OCI-LY1 (cell line): ENCODE data around the gene TOMM20.

ENCODE experiments used
- H2AFZ ChIP-seq: fragments of 200-600 bp; sonication (generic), shearing (Covaris generic); 2 replicates; pipeline ENCODE4 v1.6.0; 2014; ENCODE audit warnings: antibody characterized with exemption, mild to moderate bottlenecking, low read length
- H3F3A ChIP-seq: fragments of 200-600 bp; sonication (generic), shearing (Covaris generic); 2 replicates; pipeline ENCODE4 v1.6.0; 2014; ENCODE audit warnings: mild to moderate bottlenecking, antibody characterized with exemption, low read length, moderate library complexity; ENCODE audit not compliant: insufficient read depth
- H3K27ac ChIP-seq: fragments of 200-600 bp; sonication (generic); 2 replicates; pipeline ENCODE4 v1.5.1; 2014; ENCODE audit warnings: low read length, mixed run types, mild to moderate bottlenecking, low read depth; ENCODE audit not compliant: poor library complexity, severe bottlenecking
- H3K27me3 ChIP-seq: fragments of 200-600 bp; sonication (generic); 2 replicates; pipeline ENCODE4 v1.6.0; 2014; ENCODE audit warnings: antibody characterized with exemption, mild to moderate bottlenecking, low read length, moderate library complexity; ENCODE audit not compliant: insufficient read depth
- H3K36me3 ChIP-seq: fragments of 200-600 bp; sonication (generic); 2 replicates; pipeline ENCODE4 v1.6.1; 2014; ENCODE audit warnings: mild to moderate bottlenecking, antibody characterized with exemption, low read length, moderate library complexity, mixed read lengths; ENCODE audit not compliant: insufficient read depth
- H3K4me1 ChIP-seq: fragments of 200-600 bp; sonication (generic); 2 replicates; pipeline ENCODE4 v1.5.1; 2014; ENCODE audit warnings: mild to moderate bottlenecking, low read length, moderate library complexity; ENCODE audit not compliant: insufficient read depth, severe bottlenecking
- H3K4me2 ChIP-seq: fragments of 200-600 bp; sonication (generic), shearing (Covaris generic); 2 replicates; pipeline ENCODE4 v1.6.1; 2014; ENCODE audit warnings: low read length
- H3K4me3 ChIP-seq: fragments of 200-600 bp; sonication (generic); 2 replicates; pipeline ENCODE4 v1.5.1; 2014; ENCODE audit warnings: low read length, low read depth, mild to moderate bottlenecking, mixed read lengths; ENCODE audit not compliant: poor library complexity, severe bottlenecking
- H3K79me2 ChIP-seq: fragments of 200-600 bp; shearing (Covaris generic); 2 replicates; pipeline ENCODE4 v1.6.1; 2016; ENCODE audit warnings: mixed run types, low read length, mixed read lengths; ENCODE audit not compliant: insufficient read depth
- H3K9ac ChIP-seq: fragments of 200-600 bp; sonication (generic), shearing (Covaris generic); 2 replicates; pipeline ENCODE4 v1.6.1; 2014; ENCODE audit warnings: mild to moderate bottlenecking, low read length, mixed read lengths
- H3K9me2 ChIP-seq: fragments of 200-600 bp; sonication (generic), shearing (Covaris generic); 2 replicates; pipeline ENCODE4 v1.6.1; 2014; ENCODE audit warnings: low read depth, mild to moderate bottlenecking, low read length, mixed read lengths
- H3K9me3 ChIP-seq: fragments of 200-600 bp; shearing (Covaris generic); 2 replicates; pipeline ENCODE4 v1.6.1; 2014; ENCODE audit warnings: low read length, mixed read lengths
- H4K20me1 ChIP-seq: fragments of 200-600 bp; sonication (generic), shearing (Covaris generic); 2 replicates; pipeline ENCODE4 v1.6.0; 2016; ENCODE audit warnings: mild to moderate bottlenecking, low read length; ENCODE audit not compliant: insufficient read depth
- CTCF ChIP-seq: fragments of 200-600 bp; sonication (generic), shearing (Covaris generic); IDR thresholded peaks from 2 replicates; pipeline ENCODE4 v1.5.1; 2017; ENCODE audit warnings: mild to moderate bottlenecking, antibody characterized with exemption, low read length, moderate library complexity, mixed read lengths
- EZH2 ChIP-seq: fragments of 200-600 bp; sonication (generic), shearing (Covaris generic); IDR thresholded peaks from 2 replicates; pipeline ENCODE4 v1.8.0; 2017; ENCODE audit warnings: borderline replicate concordance, mixed run types, mild to moderate bottlenecking, antibody characterized with exemption, low read length, moderate library complexity, mixed read lengths

TOMM20 gene

GRCh38 chr1:235128456-235129328 lies at the start of gene TOMM20:
Gene TOMM20, minus strand, starts transcription at chr1:235128837. Its CDS starts 122 bp downstream, at chr1:235128715.
- Histone ChIP-seq H3K9me2 (no peaks in the 10 kb centered on the region), H3K36me3 (peaks cover 65% of the 10 kb centered on the region), H3F3A (no peaks in the 10 kb centered on the region), H3K9ac (peak within 1 kb of the TSS; percentile 99), H3K4me1 (peaks cover 27% of the 10 kb centered on the region), H3K79me2 (peaks cover 49% of the 10 kb centered on the region), H3K4me2 (peak within 1 kb of the TSS; percentile 83), H3K4me3 (peak within 1 kb of the TSS; percentile 96), H3K9me3 (no peaks in the 10 kb centered on the region), H2AFZ (peak within 1 kb of the TSS; percentile 85), H3K27ac (peak within 1 kb of the TSS; percentile 86), H4K20me1 (no peaks in the 10 kb centered on the region), H3K27me3 (no peaks in the 10 kb centered on the region)
- no peak for TF ChIP-seq EZH2
- no peak for TF ChIP-seq CTCF

- H3F3A ChIP-seq, result no peaks in the 10 kb centered on the region; the same call in 1 of the 2 replicates
- no peak overlapping the region for H3K4me2 ChIP-seq
- H3K27me3 ChIP-seq, result no peaks in the 10 kb centered on the region
- H3K9ac ChIP-seq, result no peak overlapping the region
- peaks cover 69% of the 10 kb centered on the region for H3K36me3 ChIP-seq
- TF ChIP-seq CTCF, result no peak
- H4K20me1 ChIP-seq, result no peaks in the 10 kb centered on the region
- no peaks in the 10 kb centered on the region for H3K4me1 ChIP-seq
- no peaks in the 10 kb centered on the region for H3K79me2 ChIP-seq
- H3K9me3 ChIP-seq, result no peaks in the 10 kb centered on the region
- H3K9me2 ChIP-seq, result no peaks in the 10 kb centered on the region
- no peak overlapping the region for H3K4me3 ChIP-seq
- no peak overlapping the region for H2AFZ ChIP-seq
- H3K27ac ChIP-seq, result no peak overlapping the region
These were observed 47.8 kb upstream of the TOMM20 start for GRCh38 chr1:235176486-235176885.

- H2AFZ ChIP-seq, result no peak overlapping the region
- H3K36me3 ChIP-seq, result peaks cover 72% of the 10 kb centered on the region
- H3K4me3 ChIP-seq, result no peak overlapping the region
- H3K9ac ChIP-seq, result no peak overlapping the region
- no peaks in the 10 kb centered on the region for H3K4me1 ChIP-seq
- no peaks in the 10 kb centered on the region for H3K27me3 ChIP-seq
- H3K9me2 ChIP-seq, result no peaks in the 10 kb centered on the region
- H3F3A ChIP-seq, result no peaks in the 10 kb centered on the region
- no peak overlapping the region for H3K4me2 ChIP-seq
- no peaks in the 10 kb centered on the region for H4K20me1 ChIP-seq
- no peak overlapping the region for H3K27ac ChIP-seq
- H3K9me3 ChIP-seq, result no peaks in the 10 kb centered on the region
- no peak for TF ChIP-seq EZH2
- H3K79me2 ChIP-seq, result no peaks in the 10 kb centered on the region
These were observed 41.3 kb upstream of the TOMM20 start for GRCh38 chr1:235169986-235170385.
